ENCODE measurements around the gene SKIDA1.

Gene SKIDA1

GRCh38 chr10:21513405-21513788 lies 12.1 kb downstream of the SKIDA1 start:
- no peak for FAIRE-seq
- TF ChIP-seq POLR2AphosphoS5 (IDR thresholded peaks at IDR 0.05; ENCODE audit: low read depth, low read length) = no peak
- TF ChIP-seq POLR2A (IDR thresholded peaks at IDR 0.05; ENCODE audit: low read depth, low read length) = no peak
- no peak for TF ChIP-seq TAF1 (IDR thresholded peaks at IDR 0.05; ENCODE audit: borderline replicate concordance, low read depth, low read length)
- DNase-seq (ENCODE audit: insufficient read length) = no peak

- FAIRE-seq (no peak), DNase-seq (ENCODE audit: insufficient read length) (no peak)
- no peak for TF ChIP-seq TAF1 (IDR thresholded peaks at IDR 0.05; ENCODE audit: borderline replicate concordance, low read depth, low read length)
- TF ChIP-seq POLR2A (IDR thresholded peaks at IDR 0.05; ENCODE audit: low read depth, low read length) = no peak
Observed at GRCh38 chr10:21512573-21513404, 12.7 kb downstream of the SKIDA1 start.

DNA sequence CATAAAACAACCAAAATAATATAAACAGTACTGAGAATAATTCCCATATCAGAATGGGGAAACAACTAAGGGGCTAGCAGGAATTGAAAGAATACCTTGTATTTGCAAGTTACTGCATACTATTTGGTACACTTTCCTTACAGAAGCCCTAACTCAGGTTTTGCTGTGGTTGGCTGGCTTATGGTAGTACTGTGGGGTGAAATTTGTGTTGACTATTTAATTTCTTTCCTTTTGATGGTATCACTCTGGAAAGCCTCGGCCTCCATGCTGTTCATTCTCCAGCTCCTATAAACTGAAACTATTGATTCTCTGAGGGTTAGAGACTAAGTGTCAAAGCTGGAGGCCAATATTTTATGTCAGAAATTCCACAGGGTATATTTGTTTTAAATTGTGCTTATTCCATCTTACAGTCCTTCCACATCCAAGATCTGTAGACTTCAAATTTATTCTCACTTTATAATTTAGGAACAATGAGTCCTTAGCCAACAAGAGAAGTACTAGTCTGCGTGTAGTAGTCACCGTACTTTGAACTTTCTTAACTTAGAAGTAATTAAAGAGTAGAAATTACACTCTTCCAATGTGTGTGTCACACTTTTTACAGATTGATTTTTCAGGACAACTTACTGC lies 13.4 kb downstream of the SKIDA1 start:
- DNase-seq (ENCODE audit: insufficient read length) (no peak), FAIRE-seq (no peak)
- no peak for TF ChIP-seq TAF1 (IDR thresholded peaks at IDR 0.05; ENCODE audit: borderline replicate concordance, low read depth, low read length)

GRCh38 chr10:21511095-21511570 lies 14.3 kb downstream of the SKIDA1 start:
- FAIRE-seq (no peak), DNase-seq (ENCODE audit: insufficient read length) (no peak)
- TF ChIP-seq POLR2AphosphoS5 (IDR thresholded peaks at IDR 0.05; ENCODE audit: low read depth, low read length) (no peak), POLR2A (IDR thresholded peaks at IDR 0.05; ENCODE audit: low read depth, low read length) (no peak), TAF1 (IDR thresholded peaks at IDR 0.05; ENCODE audit: borderline replicate concordance, low read depth, low read length) (no peak)

DNA sequence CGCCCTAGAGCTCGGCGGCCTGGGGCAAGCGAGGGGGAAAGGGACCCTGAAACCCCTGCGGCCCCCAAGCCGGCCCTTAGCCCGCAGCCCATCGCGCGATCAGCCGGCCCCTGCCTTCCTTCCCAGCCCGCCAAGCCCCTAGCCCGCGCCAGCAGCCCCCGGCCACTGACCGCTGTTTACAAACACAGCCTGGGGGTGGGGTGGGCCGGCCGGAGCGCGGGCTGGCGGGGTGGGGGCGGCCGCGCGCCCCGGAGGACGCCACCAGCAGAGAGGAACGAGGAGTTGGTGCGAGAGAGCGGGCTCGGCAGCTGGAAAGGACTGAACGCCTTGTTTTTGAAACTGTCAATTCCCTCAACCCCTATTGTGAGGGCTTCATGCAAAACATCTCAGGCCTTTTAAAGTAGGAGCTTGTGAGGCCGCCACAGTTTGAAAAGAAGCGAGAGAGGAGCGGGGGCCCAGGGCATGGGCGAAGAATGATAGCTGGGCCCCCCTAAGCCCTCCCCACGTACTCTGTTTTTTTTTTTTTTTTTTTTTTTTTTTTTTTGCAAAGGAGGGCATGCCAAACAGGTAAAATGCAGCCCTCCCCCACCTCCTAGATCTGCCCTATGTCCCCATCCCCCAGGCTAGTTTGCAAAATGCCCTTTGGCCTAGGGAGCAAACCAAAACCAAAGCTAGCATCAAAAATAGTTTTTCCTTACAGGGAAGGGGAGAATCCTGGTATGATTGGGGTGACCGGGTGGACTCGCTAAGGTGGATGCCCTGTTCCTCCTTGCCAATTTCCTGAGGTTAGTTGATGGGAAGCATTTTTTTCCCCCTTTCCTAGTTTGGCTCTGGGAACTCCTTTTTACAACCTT lies 15.0 kb downstream of the SKIDA1 start:
- DNase-seq (ENCODE audit: insufficient read length) (no peak), FAIRE-seq (no peak)
- TF ChIP-seq TAF1 (IDR thresholded peaks at IDR 0.05; ENCODE audit: borderline replicate concordance, low read depth, low read length) (no peak), POLR2AphosphoS5 (IDR thresholded peaks at IDR 0.05; ENCODE audit: low read depth, low read length) (no peak), POLR2A (IDR thresholded peaks at IDR 0.05; ENCODE audit: low read depth, low read length) (no peak)

GRCh38 chr10:21509341-21510240 lies 15.9 kb downstream of the SKIDA1 start:
- FAIRE-seq (no peak), DNase-seq (ENCODE audit: insufficient read length) (no peak)
- TF ChIP-seq TAF1 (IDR thresholded peaks at IDR 0.05; ENCODE audit: borderline replicate concordance, low read depth, low read length) = no peak
- no peak for TF ChIP-seq POLR2AphosphoS5 (IDR thresholded peaks at IDR 0.05; ENCODE audit: low read depth, low read length)

DNA sequence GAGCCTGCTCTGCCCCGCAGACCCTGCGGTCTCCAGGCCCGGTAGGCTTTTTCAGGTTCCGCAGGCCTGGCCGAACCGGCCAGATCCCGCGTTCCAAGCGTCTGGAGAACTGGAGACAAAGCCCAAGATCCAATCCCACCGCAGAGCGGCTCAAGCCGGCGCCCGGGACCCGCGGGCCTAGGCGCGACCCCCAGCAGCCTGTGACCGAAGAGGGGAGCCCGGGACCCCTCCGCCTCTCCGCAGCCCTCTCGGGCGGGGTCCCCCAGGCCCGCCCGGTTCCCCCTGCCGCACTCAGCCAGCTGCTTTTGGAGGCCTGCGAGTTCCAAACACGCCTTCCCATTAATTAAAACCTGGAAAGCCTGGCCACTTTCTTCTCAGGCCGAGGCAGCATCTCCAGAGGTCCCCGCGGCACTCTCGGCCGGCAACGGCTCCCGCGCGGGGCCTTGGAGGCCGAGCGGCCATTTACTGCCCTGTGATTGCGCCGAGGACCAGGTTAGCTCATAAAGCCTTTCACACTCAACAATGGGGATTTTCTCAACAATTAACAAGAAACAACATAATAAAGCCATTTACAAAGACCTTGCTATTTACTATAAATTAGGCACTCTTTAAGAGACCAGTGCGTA lies 16.7 kb downstream of the SKIDA1 start:
- TF ChIP-seq POLR2AphosphoS5 (IDR thresholded peaks at IDR 0.05; ENCODE audit: low read depth, low read length) (no peak), TAF1 (IDR thresholded peaks at IDR 0.05; ENCODE audit: borderline replicate concordance, low read depth, low read length) (no peak), POLR2A (IDR thresholded peaks at IDR 0.05; ENCODE audit: low read depth, low read length) (no peak)
- no peak for FAIRE-seq
- DNase-seq (ENCODE audit: insufficient read length) = no peak

GRCh38 chr10:21507150-21507549 lies 18.3 kb downstream of the SKIDA1 start:
- FAIRE-seq (no peak), DNase-seq (ENCODE audit: insufficient read length) (no peak)
- no peak for TF ChIP-seq POLR2A (IDR thresholded peaks at IDR 0.05; ENCODE audit: low read depth, low read length)
- no peak for TF ChIP-seq TAF1 (IDR thresholded peaks at IDR 0.05; ENCODE audit: borderline replicate concordance, low read depth, low read length)
- no peak for TF ChIP-seq POLR2AphosphoS5 (IDR thresholded peaks at IDR 0.05; ENCODE audit: low read depth, low read length)

GRCh38 chr10:21506351-21506750 lies 19.1 kb downstream of the SKIDA1 start:
- DNase-seq (ENCODE audit: insufficient read length) (no peak), FAIRE-seq (no peak)
- TF ChIP-seq POLR2AphosphoS5 (IDR thresholded peaks at IDR 0.05; ENCODE audit: low read depth, low read length) = no peak
- no peak for TF ChIP-seq POLR2A (IDR thresholded peaks at IDR 0.05; ENCODE audit: low read depth, low read length)
- TF ChIP-seq TAF1 (IDR thresholded peaks at IDR 0.05; ENCODE audit: borderline replicate concordance, low read depth, low read length) = no peak

GRCh38 chr10:21505711-21506278 lies 19.7 kb downstream of the SKIDA1 start:
- FAIRE-seq = no peak
- no peak for DNase-seq (ENCODE audit: insufficient read length)
- TF ChIP-seq POLR2A (IDR thresholded peaks at IDR 0.05; ENCODE audit: low read depth, low read length) = no peak
- TF ChIP-seq TAF1 (IDR thresholded peaks at IDR 0.05; ENCODE audit: borderline replicate concordance, low read depth, low read length) = no peak
